T-helper 1 cell treated with Interleukin-12 subunit alpha and Interleukin-12 subunit beta and Interleukin-4 antibody, amounts not matched to agents 30 ng/mL and 1 ng/mL, for 36 hours (primary cell): Measurements from ENCODE around the gene OBSCN. TPM values are rescaled to one million over a fixed set of nuclear protein-coding genes. Genes with fewer than 3 reads are reported as not detected.

Experiments
- intact Hi-C: fragments of 100-400 bp; cut with micrococcal nuclease; formaldehyde crosslinking; loops from one replicate; pipeline ENCODE4 v1.15.1; 2024
- total RNA-seq: library from RNA; stranded (reverse); gene quantifications from 2 replicates; pipeline ENCODE4 v1.2.3, GENCODE V29; 2022

The OBSCN gene, protein sequence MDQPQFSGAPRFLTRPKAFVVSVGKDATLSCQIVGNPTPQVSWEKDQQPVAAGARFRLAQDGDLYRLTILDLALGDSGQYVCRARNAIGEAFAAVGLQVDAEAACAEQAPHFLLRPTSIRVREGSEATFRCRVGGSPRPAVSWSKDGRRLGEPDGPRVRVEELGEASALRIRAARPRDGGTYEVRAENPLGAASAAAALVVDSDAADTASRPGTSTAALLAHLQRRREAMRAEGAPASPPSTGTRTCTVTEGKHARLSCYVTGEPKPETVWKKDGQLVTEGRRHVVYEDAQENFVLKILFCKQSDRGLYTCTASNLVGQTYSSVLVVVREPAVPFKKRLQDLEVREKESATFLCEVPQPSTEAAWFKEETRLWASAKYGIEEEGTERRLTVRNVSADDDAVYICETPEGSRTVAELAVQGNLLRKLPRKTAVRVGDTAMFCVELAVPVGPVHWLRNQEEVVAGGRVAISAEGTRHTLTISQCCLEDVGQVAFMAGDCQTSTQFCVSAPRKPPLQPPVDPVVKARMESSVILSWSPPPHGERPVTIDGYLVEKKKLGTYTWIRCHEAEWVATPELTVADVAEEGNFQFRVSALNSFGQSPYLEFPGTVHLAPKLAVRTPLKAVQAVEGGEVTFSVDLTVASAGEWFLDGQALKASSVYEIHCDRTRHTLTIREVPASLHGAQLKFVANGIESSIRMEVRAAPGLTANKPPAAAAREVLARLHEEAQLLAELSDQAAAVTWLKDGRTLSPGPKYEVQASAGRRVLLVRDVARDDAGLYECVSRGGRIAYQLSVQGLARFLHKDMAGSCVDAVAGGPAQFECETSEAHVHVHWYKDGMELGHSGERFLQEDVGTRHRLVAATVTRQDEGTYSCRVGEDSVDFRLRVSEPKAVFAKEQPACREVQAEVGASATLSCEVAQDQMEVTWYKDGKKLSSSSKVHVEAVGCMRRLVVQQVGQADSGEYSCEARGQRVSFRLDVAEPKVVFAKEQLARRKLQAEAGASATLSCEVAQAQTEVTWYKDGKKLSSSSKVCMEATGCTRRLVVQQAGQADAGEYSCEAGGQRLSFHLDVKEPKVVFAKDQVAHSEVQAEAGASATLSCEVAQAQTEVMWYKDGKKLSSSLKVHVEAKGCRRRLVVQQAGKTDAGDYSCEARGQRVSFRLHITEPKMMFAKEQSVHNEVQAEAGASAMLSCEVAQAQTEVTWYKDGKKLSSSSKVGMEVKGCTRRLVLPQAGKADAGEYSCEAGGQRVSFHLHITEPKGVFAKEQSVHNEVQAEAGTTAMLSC (N-terminal part only)
- 15.4 and 17.5 TPM in 2 replicates for total RNA-seq

GRCh38 chr1:228207851-228208821, at the start of gene OBSCN:
TSS of gene OBSCN (plus strand) at chr1:228208044. CDS start at chr1:228211784, 3,740 bp downstream.
- intact Hi-C loops: no loop called here

DNA sequence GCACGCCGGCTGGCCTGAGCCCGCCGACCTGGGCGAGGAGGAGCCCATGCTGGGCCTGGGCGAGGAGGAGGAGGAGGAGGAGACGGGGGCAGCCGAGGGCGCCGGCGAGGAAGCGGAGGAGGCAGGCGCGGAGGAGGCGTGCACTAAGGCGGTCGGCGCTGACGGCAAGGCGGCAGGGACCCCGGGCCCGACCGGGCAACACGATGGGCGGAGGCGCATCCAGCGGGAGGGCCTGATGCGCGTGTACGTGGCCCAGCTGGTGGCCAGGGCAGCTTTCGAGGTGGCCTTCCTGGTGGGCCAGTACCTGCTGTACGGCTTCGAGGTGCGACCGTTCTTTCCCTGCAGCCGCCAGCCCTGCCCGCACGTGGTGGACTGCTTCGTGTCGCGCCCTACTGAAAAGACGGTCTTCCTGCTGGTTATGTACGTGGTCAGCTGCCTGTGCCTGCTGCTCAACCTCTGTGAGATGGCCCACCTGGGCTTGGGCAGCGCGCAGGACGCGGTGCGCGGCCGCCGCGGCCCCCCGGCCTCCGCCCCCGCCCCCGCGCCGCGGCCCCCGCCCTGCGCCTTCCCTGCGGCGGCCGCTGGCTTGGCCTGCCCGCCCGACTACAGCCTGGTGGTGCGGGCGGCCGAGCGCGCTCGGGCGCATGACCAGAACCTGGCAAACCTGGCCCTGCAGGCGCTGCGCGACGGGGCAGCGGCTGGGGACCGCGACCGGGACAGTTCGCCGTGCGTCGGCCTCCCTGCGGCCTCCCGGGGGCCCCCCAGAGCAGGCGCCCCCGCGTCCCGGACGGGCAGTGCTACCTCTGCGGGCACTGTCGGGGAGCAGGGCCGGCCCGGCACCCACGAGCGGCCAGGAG, 49.5 kb upstream of the OBSCN start:
- intact Hi-C loops: no loop called here

DNA sequence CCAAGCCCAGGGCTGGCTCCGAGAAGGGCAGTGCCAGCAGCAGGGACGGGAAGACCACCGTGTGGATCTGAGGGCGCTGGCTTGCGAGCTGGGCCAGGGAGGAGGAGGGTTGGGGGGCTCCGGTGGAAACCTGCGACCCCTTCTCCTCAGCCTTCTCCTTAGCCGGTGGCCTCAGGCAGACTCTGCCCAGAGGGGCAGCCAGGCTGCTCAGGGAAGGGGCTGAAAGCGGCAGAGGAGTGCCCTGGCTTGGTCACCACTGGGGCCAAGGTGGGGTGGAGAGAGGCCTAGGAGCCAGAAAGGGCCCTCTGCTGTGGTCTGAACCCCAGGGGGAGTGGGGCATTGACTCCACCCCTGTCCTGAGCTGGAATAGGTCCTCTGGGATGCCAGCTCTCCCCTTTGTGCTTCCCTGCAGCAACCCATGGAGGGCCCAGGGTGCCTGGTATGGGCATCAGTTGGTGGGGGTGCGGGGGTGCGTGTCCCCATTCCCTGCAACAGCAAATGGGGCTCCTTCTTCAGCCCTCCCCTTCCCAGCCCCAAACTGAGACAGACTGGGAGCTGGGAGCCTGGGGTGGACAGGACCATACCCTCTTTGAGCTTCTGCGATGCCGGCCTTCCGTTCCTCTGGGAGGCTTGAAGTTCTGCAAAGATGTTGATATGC, 48.7 kb upstream of the OBSCN start:
- intact Hi-C loops: no loop called here

DNA sequence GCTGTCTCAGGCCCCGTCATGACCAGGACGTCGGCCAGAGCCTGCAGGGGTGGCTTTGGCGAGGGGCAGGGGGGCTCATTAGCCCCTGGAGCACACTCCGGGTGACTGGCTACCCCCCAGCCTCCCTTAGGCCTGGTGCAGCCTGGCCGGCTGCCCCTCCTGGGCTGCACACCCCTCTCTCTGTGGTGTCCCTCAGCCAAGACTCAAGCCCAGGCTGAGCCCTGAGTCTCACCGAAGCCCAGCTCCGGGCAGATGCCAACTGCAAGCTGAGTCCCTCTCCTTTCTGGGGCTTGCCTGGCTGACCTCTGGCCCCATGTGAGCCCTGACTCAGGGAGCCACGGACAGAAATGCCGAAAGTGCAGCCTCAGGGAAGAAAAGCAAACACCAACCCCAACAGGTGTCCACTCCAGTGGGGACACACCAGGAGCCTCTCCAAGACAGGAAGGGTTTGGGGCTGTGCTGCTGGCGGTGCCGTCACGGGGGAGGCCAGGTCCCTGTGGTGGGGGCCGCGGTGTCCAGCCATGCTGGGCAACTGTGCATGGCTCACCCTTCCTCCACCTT, 47.6 kb upstream of the OBSCN start:
- intact Hi-C loops: loop anchor here (10.0 kb wide), 1 partner anchor 1905 kb away; the partner anchor contains the start of gene GALNT2

DNA sequence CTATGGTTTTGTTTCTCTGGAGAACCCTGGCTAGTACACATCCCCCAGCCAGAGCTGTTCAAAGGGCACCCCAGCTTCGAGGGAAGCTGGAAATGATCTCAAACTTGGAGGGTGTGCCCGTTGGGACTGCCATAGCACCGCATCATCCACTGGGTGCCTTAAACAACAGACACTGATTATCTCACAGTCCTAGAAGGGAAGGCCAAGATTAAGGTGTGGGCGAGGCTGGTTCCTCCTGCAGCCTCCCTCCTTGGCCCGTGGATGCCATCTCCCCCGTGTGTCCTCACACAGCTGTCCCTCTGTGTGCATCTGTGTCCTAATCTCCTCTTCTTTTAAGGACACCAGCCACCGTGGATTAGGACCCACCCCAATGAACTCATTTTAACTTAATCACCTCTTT, 46.5 kb upstream of the OBSCN start:
- intact Hi-C loops: loop anchor here (10.0 kb wide), 1 partner anchor 1903 kb away; the partner anchor contains the start of gene GALNT2

GRCh38 chr1:228161866-228162265, 46.0 kb upstream of the OBSCN start:
- intact Hi-C loops: loop anchor here (10.0 kb wide), 1 partner anchor 1903 kb away; the partner anchor contains the start of gene GALNT2

GRCh38 chr1:228162286-228163006, 45.4 kb upstream of the OBSCN start:
- intact Hi-C loops: loop anchor here (10.0 kb wide), 1 partner anchor 1902 kb away; the partner anchor contains the start of gene GALNT2

DNA sequence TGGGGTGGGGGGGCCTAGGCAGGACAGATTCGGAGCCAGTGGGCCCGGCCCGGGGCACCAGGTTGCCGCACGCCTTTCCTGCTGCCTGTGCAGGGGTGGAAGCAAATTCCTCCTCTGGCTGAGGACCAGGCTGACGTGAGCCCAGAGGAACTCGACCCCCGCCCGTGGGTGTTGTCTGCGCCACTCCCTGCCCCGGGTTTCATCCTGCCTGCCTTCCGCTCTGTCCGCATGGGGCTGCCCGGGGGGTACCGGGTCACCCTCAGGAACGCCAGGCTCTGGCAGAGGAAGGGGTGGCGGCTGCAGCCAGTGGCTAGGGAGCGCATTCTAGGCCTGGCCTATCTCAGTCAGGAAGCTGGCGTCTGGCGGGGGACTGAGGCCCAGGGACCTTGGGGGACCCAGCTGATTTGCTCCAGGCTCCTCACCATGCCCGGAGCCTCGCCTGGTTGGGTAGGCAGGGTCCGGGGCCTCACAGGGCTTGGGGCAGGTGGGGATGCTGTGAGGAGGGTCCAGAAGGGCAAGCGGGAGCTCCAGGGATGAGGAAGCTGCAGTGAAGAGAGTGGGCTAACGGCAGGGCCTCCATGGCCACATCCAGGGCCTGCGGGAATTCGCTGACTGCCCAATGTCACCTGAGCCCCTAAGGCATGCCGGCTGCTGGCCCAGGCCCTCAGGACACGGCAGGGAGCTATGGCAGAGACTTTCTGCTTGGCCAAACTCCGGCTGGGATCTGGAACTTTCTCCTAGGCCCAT, 44.7 kb upstream of the OBSCN start:
- intact Hi-C loops: loop anchor here (10.0 kb wide), 1 partner anchor 1902 kb away; the partner anchor contains the start of gene GALNT2

DNA sequence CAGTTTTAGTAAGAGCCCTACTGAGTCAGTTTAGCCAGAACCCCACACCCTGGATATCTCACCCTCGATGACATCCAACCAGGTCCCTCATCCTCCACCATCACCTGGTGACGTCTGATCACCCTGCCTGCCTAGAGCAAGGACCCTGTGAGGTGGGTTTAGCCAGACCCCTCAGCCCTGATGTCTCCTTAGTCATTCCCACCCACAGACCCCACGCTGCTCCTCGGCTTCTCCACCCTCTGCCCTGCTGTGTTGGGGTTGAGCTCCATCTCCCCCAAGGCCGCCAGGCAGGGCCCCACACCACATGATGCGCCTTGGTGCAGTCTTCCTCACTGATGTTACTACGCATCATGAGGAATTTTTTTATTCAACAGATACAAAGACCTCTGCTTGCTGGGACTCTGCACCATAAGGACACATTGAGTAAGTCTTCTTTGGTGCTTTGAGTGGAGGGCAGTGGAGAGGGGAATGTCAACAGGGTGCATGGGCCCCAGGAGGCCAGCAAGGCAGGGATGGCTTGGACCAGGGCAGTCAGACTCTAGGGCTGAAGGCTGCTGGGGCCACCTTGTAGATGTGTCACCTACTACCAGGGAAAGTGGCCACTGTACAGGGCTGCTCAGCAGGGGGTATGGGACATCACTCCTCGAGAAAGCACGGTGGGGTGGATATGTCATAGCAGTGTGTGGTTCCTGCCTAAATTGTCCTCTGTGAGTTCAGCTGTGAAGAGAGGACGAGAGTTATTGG, 43.9 kb upstream of the OBSCN start:
- intact Hi-C loops: loop anchor here (10.0 kb wide), 1 partner anchor 1901 kb away; the partner anchor contains the start of gene GALNT2

DNA sequence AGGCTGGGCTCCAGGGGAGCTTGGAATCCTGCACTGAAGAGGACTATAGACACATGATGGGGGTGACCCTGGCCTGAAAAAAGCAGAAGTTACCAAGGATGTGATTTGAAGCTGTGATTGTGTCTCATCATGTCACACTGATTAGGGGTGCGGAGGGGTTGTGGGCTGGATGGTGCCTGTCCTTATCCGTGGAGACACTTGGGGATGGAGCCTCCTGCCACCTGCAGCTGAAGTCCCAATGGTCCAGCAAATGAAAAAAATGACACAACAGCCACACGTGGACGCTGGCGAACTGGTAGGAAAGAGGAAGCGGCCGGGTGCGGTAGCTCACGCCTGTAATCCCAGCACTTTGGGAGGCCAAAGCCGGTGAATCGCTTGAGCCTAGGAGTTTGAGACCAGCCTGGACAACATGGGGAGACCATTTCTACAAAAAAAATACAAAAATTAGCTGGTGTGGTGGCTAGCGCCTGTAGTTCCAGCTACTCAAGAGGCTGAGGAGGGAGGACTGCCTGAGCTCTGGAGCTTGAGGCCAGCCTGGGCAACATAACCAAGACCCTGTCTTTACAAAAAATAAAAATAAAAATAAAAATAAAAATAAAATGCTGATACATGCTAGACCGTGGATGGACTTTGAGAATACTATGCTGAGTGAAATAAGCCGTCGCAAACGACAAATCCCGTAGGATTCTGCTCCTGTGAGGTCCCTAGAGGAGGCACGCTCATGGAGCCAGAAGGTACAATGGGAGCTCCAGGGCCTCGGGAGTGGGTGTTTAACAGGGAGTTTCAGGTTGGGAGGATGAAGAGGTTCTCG, 43.1 kb upstream of the OBSCN start:
- intact Hi-C loops: loop anchor here (1.0 to 10.0 kb wide), 8 partner anchors 24 to 1900 kb away; partner anchors contain the start of genes CCSAP, GALNT2, GUK1 and JMJD4

DNA sequence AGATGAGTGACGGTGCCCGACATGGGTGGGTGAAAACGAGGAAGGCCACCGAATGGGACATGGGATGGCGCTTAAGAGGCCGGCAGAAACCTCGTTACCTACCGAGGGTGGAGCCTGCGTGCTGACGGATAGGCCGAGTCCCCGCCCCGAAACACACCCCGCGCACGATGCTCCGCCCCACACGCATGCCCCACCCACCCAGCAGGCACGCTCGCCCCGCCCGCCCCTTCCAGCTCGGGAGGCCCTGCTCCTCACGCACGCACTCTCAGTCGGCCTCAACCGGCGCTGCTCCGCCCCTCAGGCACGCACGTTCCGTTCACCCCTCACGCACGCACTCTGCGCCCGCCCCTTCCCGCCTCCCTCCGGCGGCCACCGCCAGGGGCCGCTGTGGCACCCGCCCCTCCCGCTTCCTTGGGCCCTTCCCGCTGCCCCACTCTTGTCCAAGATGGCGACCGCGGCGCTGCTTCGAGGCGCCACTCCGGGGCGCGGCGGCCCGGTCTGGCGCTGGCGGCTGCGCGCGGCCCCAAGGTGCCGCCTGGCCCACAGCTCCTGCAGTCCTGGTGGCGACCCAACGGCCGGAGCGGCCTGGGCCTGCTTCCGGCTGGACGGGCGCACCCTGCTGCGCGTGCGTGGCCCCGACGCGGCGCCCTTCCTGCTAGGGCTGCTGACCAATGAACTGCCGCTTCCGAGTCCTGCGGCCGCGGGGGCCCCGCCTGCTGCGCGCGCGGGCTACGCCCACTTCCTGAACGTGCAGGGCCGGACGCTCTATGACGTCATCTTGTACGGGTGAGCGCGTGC, 42.3 kb upstream of the OBSCN start, which contains the start of gene IBA57:
IBA57 (plus strand) TSS at position 433 of the 798 bp plus-strand sequence; CDS start at position 446, 13 bp downstream.
- intact Hi-C loops: loop anchor here (1.0 to 10.0 kb wide), 21 partner anchors 9 to 1899 kb away; partner anchors contain the start of genes ARF1, C1orf35, CCSAP and GALNT2

GRCh38 chr1:228166170-228166936, 41.5 kb upstream of the OBSCN start:
- intact Hi-C loops: loop anchor here (1.0 to 10.0 kb wide), 15 partner anchors 8 to 1898 kb away; partner anchors contain the start of genes ARF1, C1orf35, CCSAP and GALNT2
